Measurements from ENCODE around the gene PSORS1C2.
"Not testable (repeated sequence)": the region's sequence is repeated elsewhere in the genome, so short reads cannot be mapped to it uniquely, and the experiment has no call there.

The PSORS1C2 gene

GRCh38 chr6:31138982-31139381, at the start of gene PSORS1C2:
Gene PSORS1C2, minus strand, starts transcription at chr6:31139066. Its CDS starts 40 bp downstream, at chr6:31139026.
- no peak for DNase-seq

- no peak for DNase-seq
Observed at GRCh38 chr6:31187780-31188194, 48.9 kb upstream of the PSORS1C2 start.

DNA sequence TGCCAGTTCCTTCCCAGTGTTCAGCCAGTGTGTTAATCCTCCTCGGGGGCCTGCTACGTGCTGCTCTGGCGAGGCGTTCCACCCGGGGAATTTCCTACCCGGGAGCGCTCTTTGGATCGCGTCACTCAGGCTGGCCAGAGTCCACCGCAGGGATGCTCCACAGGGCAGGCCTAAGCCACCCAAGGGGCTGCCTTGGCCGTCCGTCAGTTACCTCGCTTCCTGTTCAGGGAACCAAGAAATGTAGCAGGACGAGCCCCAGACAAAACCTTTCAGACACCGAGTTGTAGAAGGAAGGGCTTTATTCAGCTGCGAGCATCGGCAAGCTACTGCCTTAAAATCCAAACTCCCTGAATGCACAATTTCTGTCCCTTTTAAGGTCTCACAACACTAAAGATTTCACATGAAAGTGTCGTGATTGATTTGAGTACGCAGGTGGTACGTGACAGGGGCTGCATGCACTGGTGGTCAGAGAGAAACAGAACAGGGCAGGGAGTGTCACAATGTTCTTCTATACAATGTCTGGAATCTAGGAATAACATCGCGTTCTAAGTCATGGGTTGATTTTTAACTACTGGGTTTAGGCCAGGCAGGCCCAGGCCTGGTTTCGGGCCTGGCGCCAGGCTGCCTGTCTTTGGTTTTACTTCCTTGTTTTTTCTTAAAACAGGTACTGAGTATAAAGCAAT, 47.3 kb upstream of the PSORS1C2 start:
- DNase-seq = no peak

GRCh38 chr6:31185695-31186051, 46.8 kb upstream of the PSORS1C2 start:
- DNase-seq = not testable (repeated sequence)

DNA sequence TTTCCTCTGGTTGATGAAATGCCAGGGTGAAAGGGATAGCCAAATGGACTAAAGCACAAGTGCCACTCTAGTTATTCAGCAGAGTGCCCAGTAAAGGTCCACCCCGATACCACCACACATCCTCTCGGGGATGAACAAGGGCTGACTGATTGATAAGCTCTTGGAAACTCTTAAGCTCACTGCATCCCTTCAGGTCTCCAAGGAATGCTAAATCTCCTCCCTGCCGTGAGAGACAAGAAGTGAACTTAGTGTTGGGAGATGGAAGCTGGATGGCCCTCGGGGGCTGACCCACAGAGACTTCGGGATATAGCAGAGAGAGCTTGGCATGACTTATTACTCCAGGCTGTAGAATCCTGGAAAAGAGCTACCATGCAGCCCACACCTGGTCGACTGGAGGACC, 45.0 kb upstream of the PSORS1C2 start:
- DNase-seq = not testable (repeated sequence)

DNA sequence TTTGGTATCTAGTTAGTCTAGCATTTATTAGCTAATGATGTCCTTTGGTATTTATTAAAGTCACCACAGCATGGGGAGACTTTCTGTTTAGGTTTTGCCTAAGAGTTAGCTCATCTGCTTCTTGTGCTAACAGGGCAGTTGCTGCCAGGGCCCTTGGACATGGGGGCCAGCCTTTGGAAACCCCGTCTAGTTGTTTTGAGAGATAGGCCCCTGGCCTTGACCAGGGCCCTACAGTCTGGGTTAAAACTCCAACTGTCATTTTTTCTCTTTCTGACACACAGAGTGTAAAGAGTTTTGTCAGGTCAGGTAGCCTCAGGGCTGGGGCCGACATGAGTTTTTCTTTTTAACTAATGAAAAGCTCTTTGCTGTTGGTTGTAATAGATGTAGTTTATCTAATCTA, 44.4 kb upstream of the PSORS1C2 start:
- DNase-seq = not testable (repeated sequence)

DNA sequence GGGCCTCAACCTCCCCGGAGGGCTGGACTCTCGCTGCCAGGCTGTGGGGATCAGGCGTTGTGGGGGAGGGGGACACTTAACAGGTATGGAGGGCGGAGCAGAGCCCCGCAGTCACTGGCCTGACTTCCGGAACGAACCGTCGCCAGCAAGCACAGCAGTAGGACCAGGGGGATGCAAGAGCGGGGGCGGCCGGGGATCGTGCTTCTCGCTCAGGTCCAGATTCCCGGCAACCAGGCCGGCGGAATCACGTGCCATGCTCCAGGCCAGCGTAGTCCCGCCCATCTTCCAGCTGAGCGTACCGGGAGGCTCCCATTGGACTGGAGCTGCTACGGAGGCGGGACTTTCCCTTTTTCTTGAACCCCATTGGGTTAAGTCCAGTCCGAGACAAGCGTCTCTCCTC, 41.6 kb upstream of the PSORS1C2 start:
- DNase-seq = peak; percentile 47

DNA sequence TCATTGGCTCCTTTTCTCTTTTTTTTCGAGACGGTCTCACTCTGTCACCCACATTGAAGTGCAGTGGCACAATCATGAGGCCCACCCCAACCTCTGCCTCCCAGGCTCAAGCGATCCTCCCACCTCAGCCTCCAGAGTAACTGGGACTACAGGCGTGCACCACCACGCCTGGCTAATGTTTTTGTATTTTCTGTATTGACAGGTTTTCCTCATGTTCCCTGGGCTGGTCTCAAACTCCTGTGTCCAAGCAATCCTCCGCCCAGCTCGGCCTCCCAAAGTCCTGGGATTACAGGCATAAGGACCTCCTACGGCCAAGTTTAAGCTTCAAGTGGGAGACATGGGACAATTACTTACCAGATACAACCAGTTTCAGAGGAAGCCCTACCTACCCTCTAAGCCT, 41.0 kb upstream of the PSORS1C2 start:
- DNase-seq = no peak

- no peak for DNase-seq
Observed at GRCh38 chr6:31179042-31179386, 40.1 kb upstream of the PSORS1C2 start.

DNA sequence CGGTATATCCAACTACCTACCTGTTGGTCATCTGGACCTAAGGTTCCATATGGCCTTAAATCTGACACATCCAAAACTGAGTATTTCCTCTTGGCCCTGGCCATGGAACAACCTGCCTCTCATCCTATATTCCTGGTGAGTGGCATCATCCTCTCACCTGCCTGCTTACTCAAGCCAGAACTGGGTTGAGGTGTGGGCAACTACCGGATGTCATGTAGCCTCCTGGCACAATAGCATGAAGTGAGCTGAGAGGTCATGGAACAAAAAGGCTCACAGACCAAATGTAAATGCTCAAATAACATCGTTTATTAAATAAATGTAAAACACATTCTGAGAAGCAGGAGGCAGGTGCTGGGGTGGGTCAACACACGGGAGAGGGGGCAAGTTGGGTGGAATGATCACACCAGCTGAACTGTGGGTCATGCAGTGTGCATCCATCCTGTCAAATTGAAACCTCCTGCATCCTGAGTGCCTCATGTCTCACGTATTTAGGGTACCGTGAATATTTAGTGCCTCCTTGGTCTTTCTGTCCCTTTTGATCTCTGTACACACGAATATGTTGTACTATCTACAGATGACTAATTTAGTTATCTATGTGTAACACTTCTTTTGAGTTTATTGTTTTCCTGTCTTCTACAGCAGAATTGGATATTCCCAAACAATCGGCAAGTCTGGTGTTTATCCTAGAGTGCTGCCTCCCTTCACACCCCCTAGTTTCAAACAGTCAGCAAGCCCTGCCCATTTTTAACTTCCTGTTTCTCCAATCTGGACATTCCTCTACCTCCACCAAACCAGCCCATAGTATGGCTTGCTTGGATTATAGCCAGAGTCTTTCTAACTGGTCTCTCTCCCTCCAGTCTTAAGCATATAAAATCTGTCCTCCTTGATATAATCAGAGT, 39.5 kb upstream of the PSORS1C2 start:
- DNase-seq = no peak

DNA sequence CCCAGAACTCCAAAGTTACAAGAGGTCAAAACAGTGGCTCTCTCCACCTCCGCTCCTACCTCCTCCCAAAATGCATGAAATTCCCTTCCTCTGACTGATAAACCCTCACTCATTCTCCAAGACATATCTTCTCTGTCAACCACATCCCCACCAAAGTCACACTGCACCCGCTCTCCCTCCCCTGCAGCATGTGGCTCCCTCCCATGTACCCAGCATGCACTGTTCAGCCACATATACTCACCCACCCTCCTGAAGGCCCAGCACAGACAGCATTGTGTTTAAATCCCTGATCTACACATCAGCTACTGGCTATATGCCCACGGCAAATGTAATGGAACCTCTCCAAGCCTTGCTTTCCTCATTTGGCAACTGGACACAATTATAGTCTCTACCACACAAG, 37.1 kb upstream of the PSORS1C2 start:
- DNase-seq = no peak

GRCh38 chr6:31174378-31174777, 35.5 kb upstream of the PSORS1C2 start:
- no peak for DNase-seq

DNA sequence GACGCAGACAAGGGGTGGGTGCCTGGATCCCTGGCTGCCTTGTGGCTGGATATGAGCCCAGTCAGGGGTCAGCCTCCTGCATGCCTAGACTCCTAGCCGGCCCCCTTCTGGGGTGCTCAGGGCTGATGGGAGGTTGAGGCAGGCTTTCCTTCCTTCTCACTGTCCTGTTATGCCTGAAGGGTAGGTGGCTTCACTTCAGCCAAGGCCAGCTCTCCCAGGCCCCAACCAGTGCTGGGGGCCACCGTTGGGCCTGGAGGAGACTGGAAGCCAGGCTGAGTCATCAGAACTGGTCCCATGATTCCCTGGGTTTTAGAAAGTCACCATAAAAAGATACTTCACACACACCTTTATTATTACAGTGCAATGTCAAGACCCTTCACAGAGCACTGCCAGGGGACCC, 34.5 kb upstream of the PSORS1C2 start:
- no peak for DNase-seq

DNA sequence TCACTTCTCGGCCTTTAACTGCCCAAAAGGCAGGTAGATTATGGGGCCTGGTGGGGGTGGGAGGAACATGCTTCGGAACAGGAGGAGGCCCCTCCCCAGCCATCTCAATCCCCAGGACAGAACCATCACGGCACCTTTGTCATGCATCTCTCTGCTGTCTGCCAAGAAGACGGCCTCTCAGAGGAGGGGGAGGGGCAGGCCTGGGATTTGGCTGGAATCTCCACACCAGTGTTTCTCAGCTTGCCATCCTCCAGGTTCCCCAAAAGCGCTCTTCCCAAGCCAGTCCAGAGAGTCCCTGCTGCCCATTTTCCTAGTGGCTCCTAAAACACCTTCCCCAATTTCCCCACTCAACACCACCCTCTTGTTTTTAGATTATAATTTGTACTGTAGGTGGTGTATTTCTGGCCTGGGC, 34.1 kb upstream of the PSORS1C2 start:
- no peak for DNase-seq

DNA sequence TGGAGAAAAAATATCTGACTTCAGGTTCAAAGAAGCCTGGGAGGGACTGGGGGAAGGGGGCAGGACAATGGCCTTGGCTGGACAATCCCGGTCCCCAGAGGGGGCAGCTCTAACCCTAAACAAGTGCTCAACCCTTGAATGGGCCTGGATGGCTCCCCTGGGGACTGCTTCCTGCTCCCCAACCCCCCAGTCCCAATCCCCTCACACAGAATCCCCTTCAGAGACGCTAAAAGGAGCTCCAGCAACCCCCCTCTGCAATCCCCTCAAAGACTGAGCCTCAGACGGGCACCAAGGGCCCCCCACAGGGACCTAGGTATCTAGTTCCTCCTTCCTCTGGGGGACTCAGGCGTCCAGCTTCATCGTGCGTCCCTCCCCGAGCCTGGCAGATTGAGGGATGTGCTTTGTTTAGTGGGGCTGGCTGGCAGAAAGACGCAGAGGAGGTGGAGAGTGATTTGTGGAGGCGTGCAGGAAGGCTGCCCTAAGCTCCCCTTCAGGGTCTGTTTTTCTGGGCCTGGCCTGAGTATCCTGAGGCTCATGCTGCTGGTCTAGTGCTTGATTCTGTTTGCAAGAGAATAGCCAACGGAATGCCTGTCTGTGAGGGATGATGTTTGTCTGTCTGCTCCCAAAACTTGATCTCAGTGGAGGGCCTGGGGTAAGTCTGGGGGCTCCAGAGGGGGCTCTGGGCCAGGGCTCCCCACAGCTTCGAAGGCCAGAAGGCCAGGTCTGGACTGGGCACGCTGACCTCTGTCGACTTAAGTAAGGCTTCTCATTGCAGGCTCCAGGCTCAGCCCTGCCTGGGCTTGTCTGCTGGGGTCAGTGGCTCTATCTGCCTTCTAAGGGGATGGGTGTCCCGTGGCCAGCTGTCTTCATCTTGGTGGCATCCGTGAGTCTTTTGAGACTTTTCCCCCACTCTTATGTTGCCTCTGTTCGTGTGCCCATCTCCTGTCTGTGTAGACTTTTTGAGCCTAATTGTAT, 33.4 kb upstream of the PSORS1C2 start:
- DNase-seq = no peak

GRCh38 chr6:31170987-31171671, 32.3 kb upstream of the PSORS1C2 start:
- no peak for DNase-seq

- no peak for DNase-seq
Observed at GRCh38 chr6:31170600-31170881, 31.7 kb upstream of the PSORS1C2 start, which contains the start of gene POU5F1. Gene POU5F1, minus strand, starts transcription at chr6:31170682. Its CDS starts 62 bp downstream, at chr6:31170620.

DNA sequence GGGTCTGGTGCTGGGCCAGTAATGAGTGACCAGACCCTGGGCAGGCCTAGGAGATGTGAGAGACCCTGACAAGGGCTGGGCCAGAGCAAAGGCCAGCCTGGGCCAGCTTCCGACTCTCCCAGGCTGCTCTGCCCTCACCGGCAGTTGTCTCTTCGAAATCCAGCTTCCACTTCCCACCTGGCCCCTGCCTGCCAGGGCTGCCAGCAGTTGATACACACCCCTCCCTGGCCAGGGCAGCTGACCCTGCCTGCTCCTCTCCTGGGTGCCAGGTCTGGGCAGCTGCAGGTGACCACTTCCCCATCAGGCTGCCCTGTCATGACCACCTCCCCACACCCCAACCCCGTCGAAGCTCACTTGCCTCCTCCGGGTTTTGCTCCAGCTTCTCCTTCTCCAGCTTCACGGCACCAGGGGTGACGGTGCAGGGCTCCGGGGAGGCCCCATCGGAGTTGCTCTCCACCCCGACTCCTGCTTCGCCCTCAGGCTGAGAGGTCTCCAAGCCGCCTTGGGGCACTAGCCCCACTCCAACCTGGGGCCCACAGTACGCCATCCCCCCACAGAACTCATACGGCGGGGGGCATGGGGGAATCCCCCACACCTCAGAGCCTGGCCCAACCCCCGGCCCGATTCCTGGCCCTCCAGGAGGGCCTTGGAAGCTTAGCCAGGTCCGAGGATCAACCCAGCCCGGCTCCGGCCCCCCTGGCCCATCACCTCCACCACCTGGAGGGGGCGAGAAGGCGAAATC, 31.2 kb upstream of the PSORS1C2 start:
- DNase-seq = not testable (repeated sequence)

- no peak for DNase-seq
Observed at GRCh38 chr6:31169123-31169857, 30.4 kb upstream of the PSORS1C2 start.

DNA sequence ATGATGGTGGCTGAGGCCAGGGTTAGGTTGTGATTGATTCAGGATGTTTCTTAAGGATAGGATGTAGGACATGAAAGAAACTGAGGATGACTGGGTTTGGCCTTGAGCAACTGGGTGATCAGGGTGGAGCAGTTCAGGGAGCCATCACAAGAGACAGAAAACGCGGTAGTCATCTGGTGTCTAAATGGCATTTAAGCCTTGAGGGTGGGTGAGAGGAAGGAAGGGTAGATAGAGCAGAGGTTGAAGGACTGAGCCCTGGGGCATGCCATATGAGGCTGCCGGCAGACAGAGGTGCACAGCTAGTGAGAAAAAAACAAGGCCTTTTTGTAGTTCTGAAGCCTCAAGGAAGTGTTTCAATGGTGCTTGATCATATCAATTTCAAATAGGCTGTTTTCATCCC, 29.7 kb upstream of the PSORS1C2 start:
- DNase-seq = no peak

GRCh38 chr6:31165986-31166385, 27.1 kb upstream of the PSORS1C2 start:
- no peak for DNase-seq
